Spleen (tissue), 7 donors: ENCODE results near the gene REC114.

Source experiments
- POLR2A ChIP-seq, 3 donors: fragments of 450-650 bp; IDR thresholded peaks; one replicate each; pipeline ENCODE4 v1.5.1; 2017; ENCODE audit warnings: antibody characterized with exemption in 3 of 3, mild to moderate bottlenecking in 1 of 3
- TF ChIP-seq, protein P1 (sequence below), 11 experiments: fragments of 200-600 bp in 7 of 11; fragments of 450-650 bp in 4 of 11; sonication (generic) in 4 of 11; IDR thresholded peaks in 8 of 11; conservative IDR thresholded peaks in 3 of 11; 1 replicate in 7 of 11; 2 replicates in 4 of 11; pipeline versions ENCODE4 v1.4.0 to v1.8.0; 2016 to 2021; ENCODE audit warnings: antibody characterized with exemption in 11 of 11, inconsistent platforms in 4 of 11, mild to moderate bottlenecking in 1 of 11
- donor health status: DM: no; HTN: no; CAD: no; lungs with moderate emphysema.
- donor health status: DM: no; HTN: no; CAD: no.
- donor health status: DM: no; HTN: no; CAD: no.

DNA sequence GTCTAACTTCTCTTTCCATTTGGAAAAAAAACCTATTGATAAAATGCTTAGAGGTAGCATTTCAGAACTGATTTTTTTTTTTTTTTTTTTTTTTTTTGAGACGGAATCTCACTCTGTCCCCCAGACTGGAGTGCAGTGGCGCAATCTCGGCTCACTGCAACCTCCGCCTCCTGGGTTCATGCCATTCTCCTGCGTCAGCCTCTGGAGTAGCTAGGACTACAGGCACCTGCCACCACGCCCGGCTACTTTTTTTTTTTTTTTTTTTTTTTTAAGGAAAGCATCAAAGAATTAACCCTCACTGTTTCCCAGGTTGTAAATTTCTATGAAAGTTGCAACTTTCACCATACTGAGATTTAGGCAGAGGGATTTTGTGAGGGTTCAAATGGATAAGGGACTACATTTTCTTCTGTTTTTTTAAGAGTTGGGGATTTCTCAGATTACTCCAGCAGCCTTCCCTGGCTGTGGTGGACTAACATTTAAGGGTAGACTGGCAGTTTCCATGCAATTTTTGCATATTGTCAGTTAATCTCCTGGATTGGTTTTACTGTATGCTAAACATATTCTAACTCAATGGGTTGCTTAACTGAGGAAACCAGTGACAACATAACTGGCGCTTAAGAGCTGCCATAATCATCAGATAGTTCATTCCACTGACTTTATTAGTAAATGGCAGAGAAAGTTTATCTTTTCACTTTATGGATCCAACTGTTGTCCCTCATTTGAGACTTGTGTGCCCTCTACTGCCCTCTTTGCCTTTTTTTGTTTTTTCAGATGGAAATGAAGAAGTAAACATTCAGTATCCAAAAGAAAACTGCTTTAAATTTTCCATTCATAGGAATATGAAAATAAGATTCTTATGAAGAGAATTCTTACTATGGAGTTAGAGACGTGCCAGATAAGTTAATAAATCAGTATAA lies 96.5 kb downstream of the REC114 start:
- TF ChIP-seq, protein P1, sequence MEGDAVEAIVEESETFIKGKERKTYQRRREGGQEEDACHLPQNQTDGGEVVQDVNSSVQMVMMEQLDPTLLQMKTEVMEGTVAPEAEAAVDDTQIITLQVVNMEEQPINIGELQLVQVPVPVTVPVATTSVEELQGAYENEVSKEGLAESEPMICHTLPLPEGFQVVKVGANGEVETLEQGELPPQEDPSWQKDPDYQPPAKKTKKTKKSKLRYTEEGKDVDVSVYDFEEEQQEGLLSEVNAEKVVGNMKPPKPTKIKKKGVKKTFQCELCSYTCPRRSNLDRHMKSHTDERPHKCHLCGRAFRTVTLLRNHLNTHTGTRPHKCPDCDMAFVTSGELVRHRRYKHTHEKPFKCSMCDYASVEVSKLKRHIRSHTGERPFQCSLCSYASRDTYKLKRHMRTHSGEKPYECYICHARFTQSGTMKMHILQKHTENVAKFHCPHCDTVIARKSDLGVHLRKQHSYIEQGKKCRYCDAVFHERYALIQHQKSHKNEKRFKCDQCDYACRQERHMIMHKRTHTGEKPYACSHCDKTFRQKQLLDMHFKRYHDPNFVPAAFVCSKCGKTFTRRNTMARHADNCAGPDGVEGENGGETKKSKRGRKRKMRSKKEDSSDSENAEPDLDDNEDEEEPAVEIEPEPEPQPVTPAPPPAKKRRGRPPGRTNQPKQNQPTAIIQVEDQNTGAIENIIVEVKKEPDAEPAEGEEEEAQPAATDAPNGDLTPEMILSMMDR (IDR thresholded peaks at IDR 0.05 in 8 of 11, conservative IDR thresholded peaks at IDR 0.05 in 3 of 11) = no peak
- no peak for TF ChIP-seq POLR2A (IDR thresholded peaks at IDR 0.05)
